ENCODE results near the gene TMEM40.
A peak's percentile ranks its signal among the peaks of the same experiment; 100 is the strongest.
"Not testable (repeated sequence)": the region's sequence is repeated elsewhere in the genome, so short reads cannot be mapped to it uniquely, and the experiment has no call there.

TMEM40 gene

DNA sequence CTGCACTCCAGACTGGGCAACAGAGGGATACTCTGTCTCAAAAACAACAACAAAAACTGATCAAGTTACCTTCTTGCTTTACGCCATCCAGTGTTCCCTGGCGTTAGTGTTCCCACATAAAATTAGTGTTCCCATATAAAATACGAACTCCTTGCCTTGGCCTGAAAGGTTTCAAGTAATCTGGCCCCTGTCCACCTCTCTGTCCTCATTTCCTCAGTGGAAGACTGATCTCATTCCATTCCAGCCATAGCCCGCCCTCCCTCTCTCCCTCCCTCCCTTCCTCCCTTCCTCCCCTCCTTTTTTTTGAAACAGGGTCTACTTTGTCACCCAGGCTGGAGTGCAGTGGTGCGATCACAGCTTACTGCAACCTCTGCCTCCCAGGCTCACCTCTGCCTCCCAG is 34.6 kb upstream of the TMEM40 start:
- no peak overlapping the region for H2BK15ac ChIP-seq (replicated peaks; ENCODE audit: low read depth)
- H3K9ac ChIP-seq (ENCODE audit: low read length): no peak overlapping the region
- H3K4me2 ChIP-seq (ENCODE audit: low read length): no peak overlapping the region
- no peaks in the 10 kb centered on the region for H3K27me3 ChIP-seq (ENCODE audit: insufficient read depth, low read length, poor library complexity)
- no peak overlapping the region for H3K18ac ChIP-seq (ENCODE audit: low read length)
- no peak overlapping the region for H2AK5ac ChIP-seq (ENCODE audit: low read length)
- H4K8ac ChIP-seq (ENCODE audit: low read depth, low read length): no peak overlapping the region
- DNase-seq: no peak
- H3K27ac ChIP-seq (ENCODE audit: low read depth, low read length): no peak overlapping the region
- H3K79me1 ChIP-seq (ENCODE audit: low read length): no peaks in the 10 kb centered on the region
- no peak overlapping the region for H3K4ac ChIP-seq (ENCODE audit: low read depth, low read length)
- H3K4me1 ChIP-seq (ENCODE audit: control insufficient read depth, low read depth, low read length): no peaks in the 10 kb centered on the region
- H4K5ac ChIP-seq (ENCODE audit: low read length): no peak overlapping the region
- no peaks in the 10 kb centered on the region for H3K36me3 ChIP-seq (ENCODE audit: control insufficient read depth, insufficient read depth, low read length)
- H3K79me2 ChIP-seq (ENCODE audit: control insufficient read depth, insufficient read depth, low read length): no peaks in the 10 kb centered on the region
- no peak overlapping the region for H3K23ac ChIP-seq (ENCODE audit: low read length)
- no peak overlapping the region for H3K4me3 ChIP-seq (ENCODE audit: low read length)
- H2BK5ac ChIP-seq (ENCODE audit: low read length): no peak overlapping the region
- H2BK120ac ChIP-seq (ENCODE audit: low read depth, low read length): no peak overlapping the region
- no peak overlapping the region for H3K56ac ChIP-seq (ENCODE audit: low read length)
- no CpG with 5 or more reads among the region's 5 CpGs for WGBS (ENCODE audit: extremely low coverage, insufficient coverage, low lambda C conversion rate)

GRCh38 chr3:12791430-12791829 is 32.4 kb upstream of the TMEM40 start:
- Histone ChIP-seq H2BK5ac (ENCODE audit: low read length) (no peak overlapping the region), H2BK15ac (replicated peaks; ENCODE audit: low read depth) (no peak overlapping the region), H3K9ac (ENCODE audit: low read length) (no peak overlapping the region), H3K79me2 (ENCODE audit: control insufficient read depth, insufficient read depth, low read length) (no peaks in the 10 kb centered on the region), H2BK120ac (ENCODE audit: low read depth, low read length) (no peak overlapping the region), H3K4me3 (ENCODE audit: low read length) (no peak overlapping the region), H3K4me2 (ENCODE audit: low read length) (no peak overlapping the region), H3K4ac (ENCODE audit: low read depth, low read length) (no peak overlapping the region), H3K27me3 (ENCODE audit: insufficient read depth, low read length, poor library complexity) (no peaks in the 10 kb centered on the region), H3K36me3 (ENCODE audit: control insufficient read depth, insufficient read depth, low read length) (no peaks in the 10 kb centered on the region), H3K23ac (ENCODE audit: low read length) (no peak overlapping the region), H2AK5ac (ENCODE audit: low read length) (no peak overlapping the region), H3K79me1 (ENCODE audit: low read length) (no peaks in the 10 kb centered on the region), H4K5ac (ENCODE audit: low read length) (no peak overlapping the region), H3K56ac (ENCODE audit: low read length) (no peak overlapping the region), H3K18ac (ENCODE audit: low read length) (no peak overlapping the region), H3K27ac (ENCODE audit: low read depth, low read length) (no peak overlapping the region), H4K8ac (ENCODE audit: low read depth, low read length) (no peak overlapping the region), H3K4me1 (ENCODE audit: control insufficient read depth, low read depth, low read length) (no peaks in the 10 kb centered on the region)
- no peak for DNase-seq
- no CpG with 5 or more reads among the region's 1 CpG for WGBS (ENCODE audit: extremely low coverage, insufficient coverage, low lambda C conversion rate)

GRCh38 chr3:12787967-12788690 is 29.1 kb upstream of the TMEM40 start:
- H2BK5ac ChIP-seq (ENCODE audit: low read length); H2BK120ac ChIP-seq (ENCODE audit: low read depth, low read length); H3K23ac ChIP-seq (ENCODE audit: low read length); H4K8ac ChIP-seq (ENCODE audit: low read depth, low read length); H3K18ac ChIP-seq (ENCODE audit: low read length); DNase-seq; H3K27ac ChIP-seq (ENCODE audit: low read depth, low read length); H3K79me2 ChIP-seq (ENCODE audit: control insufficient read depth, insufficient read depth, low read length); H3K4me3 ChIP-seq (ENCODE audit: low read length); H3K79me1 ChIP-seq (ENCODE audit: low read length); H3K36me3 ChIP-seq (ENCODE audit: control insufficient read depth, insufficient read depth, low read length); H3K9ac ChIP-seq (ENCODE audit: low read length); H3K4ac ChIP-seq (ENCODE audit: low read depth, low read length); H3K27me3 ChIP-seq (ENCODE audit: insufficient read depth, low read length, poor library complexity); H2AK5ac ChIP-seq (ENCODE audit: low read length); H3K4me2 ChIP-seq (ENCODE audit: low read length); H3K4me1 ChIP-seq (ENCODE audit: control insufficient read depth, low read depth, low read length); H4K5ac ChIP-seq (ENCODE audit: low read length); H3K56ac ChIP-seq (ENCODE audit: low read length); H2BK15ac ChIP-seq (replicated peaks; ENCODE audit: low read depth): not testable (repeated sequence)
- WGBS (ENCODE audit: extremely low coverage, insufficient coverage, low lambda C conversion rate): no CpG with 5 or more reads among the region's 23 CpGs

- H2AK5ac ChIP-seq (ENCODE audit: low read length); H3K36me3 ChIP-seq (ENCODE audit: control insufficient read depth, insufficient read depth, low read length); H3K4me1 ChIP-seq (ENCODE audit: control insufficient read depth, low read depth, low read length); H3K9ac ChIP-seq (ENCODE audit: low read length); H2BK120ac ChIP-seq (ENCODE audit: low read depth, low read length); H2BK15ac ChIP-seq (replicated peaks; ENCODE audit: low read depth); H3K27me3 ChIP-seq (ENCODE audit: insufficient read depth, low read length, poor library complexity); H3K4me3 ChIP-seq (ENCODE audit: low read length); H4K8ac ChIP-seq (ENCODE audit: low read depth, low read length); H3K79me2 ChIP-seq (ENCODE audit: control insufficient read depth, insufficient read depth, low read length); H3K27ac ChIP-seq (ENCODE audit: low read depth, low read length); H3K56ac ChIP-seq (ENCODE audit: low read length); H3K18ac ChIP-seq (ENCODE audit: low read length); H2BK5ac ChIP-seq (ENCODE audit: low read length); H3K79me1 ChIP-seq (ENCODE audit: low read length); H3K4me2 ChIP-seq (ENCODE audit: low read length); H3K23ac ChIP-seq (ENCODE audit: low read length); H3K4ac ChIP-seq (ENCODE audit: low read depth, low read length); H4K5ac ChIP-seq (ENCODE audit: low read length): not testable (repeated sequence)
- WGBS (ENCODE audit: extremely low coverage, insufficient coverage, low lambda C conversion rate): no CpG with 5 or more reads among the region's 9 CpGs
- peak; percentile 67 for DNase-seq
These were observed 28.3 kb upstream of the TMEM40 start for GRCh38 chr3:12787346-12787745.

DNA sequence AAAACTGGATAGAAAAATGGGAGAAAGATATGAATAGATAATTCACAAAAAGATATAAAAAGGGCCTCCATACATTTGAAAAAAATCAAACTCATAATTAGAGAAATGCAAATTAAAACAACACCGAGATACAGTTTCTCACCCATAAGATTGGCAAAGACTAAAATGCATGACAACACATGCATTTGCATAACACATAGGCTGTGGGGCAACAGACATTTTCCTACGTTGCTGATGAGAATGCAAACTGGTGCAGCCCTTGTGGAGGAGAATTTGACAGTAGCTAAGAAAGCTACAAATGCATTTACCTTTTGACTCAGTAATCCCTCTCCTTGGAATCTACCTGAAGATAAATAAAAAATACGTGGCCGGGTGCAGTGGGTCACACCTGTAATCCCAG is 26.0 kb upstream of the TMEM40 start:
- Histone ChIP-seq H3K4me1 (ENCODE audit: control insufficient read depth, low read depth, low read length) (no peaks in the 10 kb centered on the region), H2BK120ac (ENCODE audit: low read depth, low read length) (no peak overlapping the region), H3K4me3 (ENCODE audit: low read length) (no peak overlapping the region), H3K27me3 (ENCODE audit: insufficient read depth, low read length, poor library complexity) (no peaks in the 10 kb centered on the region), H3K79me2 (ENCODE audit: control insufficient read depth, insufficient read depth, low read length) (no peaks in the 10 kb centered on the region), H3K23ac (ENCODE audit: low read length) (no peak overlapping the region), H4K8ac (ENCODE audit: low read depth, low read length) (no peak overlapping the region), H3K36me3 (ENCODE audit: control insufficient read depth, insufficient read depth, low read length) (no peaks in the 10 kb centered on the region), H2AK5ac (ENCODE audit: low read length) (no peak overlapping the region), H2BK5ac (ENCODE audit: low read length) (no peak overlapping the region), H4K5ac (ENCODE audit: low read length) (no peak overlapping the region), H3K56ac (ENCODE audit: low read length) (no peak overlapping the region), H2BK15ac (replicated peaks; ENCODE audit: low read depth) (no peak overlapping the region), H3K9ac (ENCODE audit: low read length) (no peak overlapping the region), H3K4ac (ENCODE audit: low read depth, low read length) (no peak overlapping the region), H3K18ac (ENCODE audit: low read length) (no peak overlapping the region), H3K27ac (ENCODE audit: low read depth, low read length) (no peak overlapping the region), H3K4me2 (ENCODE audit: low read length) (no peak overlapping the region), H3K79me1 (ENCODE audit: low read length) (no peaks in the 10 kb centered on the region)
- DNase-seq: no peak
- WGBS (ENCODE audit: extremely low coverage, insufficient coverage, low lambda C conversion rate): no CpG with 5 or more reads among the region's 4 CpGs

GRCh38 chr3:12782172-12782815 is 23.2 kb upstream of the TMEM40 start:
- Histone ChIP-seq H3K79me1 (ENCODE audit: low read length) (no peaks in the 10 kb centered on the region), H2AK5ac (ENCODE audit: low read length) (no peak overlapping the region), H3K4me2 (ENCODE audit: low read length) (no peak overlapping the region), H3K79me2 (ENCODE audit: control insufficient read depth, insufficient read depth, low read length) (no peaks in the 10 kb centered on the region), H3K4me1 (ENCODE audit: control insufficient read depth, low read depth, low read length) (no peaks in the 10 kb centered on the region), H3K36me3 (ENCODE audit: control insufficient read depth, insufficient read depth, low read length) (no peaks in the 10 kb centered on the region), H4K5ac (ENCODE audit: low read length) (no peak overlapping the region), H3K27me3 (ENCODE audit: insufficient read depth, low read length, poor library complexity) (no peaks in the 10 kb centered on the region), H3K23ac (ENCODE audit: low read length) (no peak overlapping the region), H3K4me3 (ENCODE audit: low read length) (no peak overlapping the region), H3K9ac (ENCODE audit: low read length) (no peak overlapping the region), H3K18ac (ENCODE audit: low read length) (no peak overlapping the region), H3K27ac (ENCODE audit: low read depth, low read length) (no peak overlapping the region), H4K8ac (ENCODE audit: low read depth, low read length) (no peak overlapping the region), H2BK15ac (replicated peaks; ENCODE audit: low read depth) (no peak overlapping the region), H3K56ac (ENCODE audit: low read length) (no peak overlapping the region), H2BK120ac (ENCODE audit: low read depth, low read length) (no peak overlapping the region), H3K4ac (ENCODE audit: low read depth, low read length) (no peak overlapping the region), H2BK5ac (ENCODE audit: low read length) (no peak overlapping the region)
- no CpG with 5 or more reads among the region's 6 CpGs for WGBS (ENCODE audit: extremely low coverage, insufficient coverage, low lambda C conversion rate)
- peak; percentile 97 for DNase-seq
